Cardiac fibroblast (primary cell): ENCODE data around the gene DNPEP.

Experiments
- DNase-seq, 2 donors: peaks; one replicate each; pipeline versions ENCODE4 v3.0.0 to v3.0.0-alpha.2; 2010; ENCODE audit warnings: low read depth in 2 of 2
- H3K4me3 ChIP-seq, 2 donors: replicated peaks in 1 of 2; 1 replicate in 1 of 2; 2 replicates in 1 of 2; pipeline ENCODE4 v1.5.1; 2011; ENCODE audit warnings: low read depth in 2 of 2, low read length in 2 of 2, mild to moderate bottlenecking in 2 of 2, moderate library complexity in 1 of 2
- CTCF ChIP-seq: IDR thresholded peaks from one replicate; pipeline ENCODE4 v1.5.1; 2011; ENCODE audit warnings: low read depth, mild to moderate bottlenecking, low read length, inconsistent platforms

The DNPEP gene

GRCh38 chr2:219405958-219406860 lies 18.5 kb upstream of the DNPEP start:
- no peak overlapping the region for H3K4me3 ChIP-seq
- no peak for DNase-seq
- no peak for TF ChIP-seq CTCF

DNA sequence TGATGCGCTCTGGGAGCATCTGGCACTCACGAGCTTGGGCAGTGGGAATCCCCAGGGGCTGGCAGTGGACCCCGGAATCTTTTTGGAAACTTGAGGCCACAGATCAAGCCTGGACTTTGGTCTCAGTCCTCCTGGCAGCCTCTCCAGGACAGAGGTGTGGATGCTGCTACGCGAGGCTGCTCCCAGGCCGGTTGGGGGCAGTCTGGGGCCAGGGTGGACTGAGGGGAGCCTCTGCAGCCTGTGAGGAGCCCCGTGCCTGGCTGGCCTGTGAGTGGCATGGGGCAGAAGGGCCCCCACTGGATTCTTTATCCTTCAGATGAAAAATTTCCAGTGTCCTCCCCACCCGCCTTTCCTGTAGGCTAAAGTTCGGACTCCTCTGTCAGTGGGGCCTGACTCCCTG lies 17.7 kb upstream of the DNPEP start:
- DNase-seq: peak in 1 of 2 donors; percentile 30
- no peak overlapping the region for H3K4me3 ChIP-seq
- TF ChIP-seq CTCF: no peak

GRCh38 chr2:219404954-219405353 lies 17.2 kb upstream of the DNPEP start:
- H3K4me3 ChIP-seq: no peak overlapping the region
- no peak for DNase-seq
- TF ChIP-seq CTCF: no peak

DNA sequence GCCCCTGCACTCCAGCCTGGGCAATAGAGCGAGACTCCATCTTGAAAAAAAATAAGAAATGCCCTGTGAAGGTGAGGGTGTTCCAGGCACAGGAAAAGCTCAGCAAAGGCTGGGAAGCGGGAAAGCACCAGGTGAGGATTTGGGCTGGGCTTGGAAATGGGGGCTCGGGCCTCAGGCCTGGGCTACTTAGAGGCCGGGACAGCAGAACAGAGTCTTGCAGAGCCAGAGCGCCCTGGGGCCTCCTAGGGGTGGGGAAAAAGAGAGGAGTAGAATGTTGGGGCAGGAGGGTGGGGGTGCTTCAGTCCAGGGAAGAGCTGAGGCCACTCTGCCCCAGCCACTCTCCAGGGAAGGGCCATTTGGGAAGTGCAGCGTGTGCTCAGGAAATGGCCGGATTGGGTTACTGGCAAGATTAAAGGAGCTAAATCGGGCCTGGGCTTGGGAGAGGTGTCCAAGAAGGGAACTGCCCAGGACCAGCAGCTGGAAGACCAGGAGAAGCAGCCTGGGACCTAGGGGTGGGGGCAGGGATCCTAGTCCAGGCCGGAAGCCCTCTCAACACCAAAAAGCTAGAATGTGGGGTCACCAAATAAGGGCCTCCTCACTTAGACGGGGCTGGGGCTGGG lies 16.7 kb upstream of the DNPEP start:
- peak in 1 of 2 donors; percentile 29 for DNase-seq
- H3K4me3 ChIP-seq: no peak overlapping the region
- no peak for TF ChIP-seq CTCF

GRCh38 chr2:219403861-219404260 lies 16.1 kb upstream of the DNPEP start:
- no peak for DNase-seq
- TF ChIP-seq CTCF: no peak
- no peak overlapping the region for H3K4me3 ChIP-seq

DNA sequence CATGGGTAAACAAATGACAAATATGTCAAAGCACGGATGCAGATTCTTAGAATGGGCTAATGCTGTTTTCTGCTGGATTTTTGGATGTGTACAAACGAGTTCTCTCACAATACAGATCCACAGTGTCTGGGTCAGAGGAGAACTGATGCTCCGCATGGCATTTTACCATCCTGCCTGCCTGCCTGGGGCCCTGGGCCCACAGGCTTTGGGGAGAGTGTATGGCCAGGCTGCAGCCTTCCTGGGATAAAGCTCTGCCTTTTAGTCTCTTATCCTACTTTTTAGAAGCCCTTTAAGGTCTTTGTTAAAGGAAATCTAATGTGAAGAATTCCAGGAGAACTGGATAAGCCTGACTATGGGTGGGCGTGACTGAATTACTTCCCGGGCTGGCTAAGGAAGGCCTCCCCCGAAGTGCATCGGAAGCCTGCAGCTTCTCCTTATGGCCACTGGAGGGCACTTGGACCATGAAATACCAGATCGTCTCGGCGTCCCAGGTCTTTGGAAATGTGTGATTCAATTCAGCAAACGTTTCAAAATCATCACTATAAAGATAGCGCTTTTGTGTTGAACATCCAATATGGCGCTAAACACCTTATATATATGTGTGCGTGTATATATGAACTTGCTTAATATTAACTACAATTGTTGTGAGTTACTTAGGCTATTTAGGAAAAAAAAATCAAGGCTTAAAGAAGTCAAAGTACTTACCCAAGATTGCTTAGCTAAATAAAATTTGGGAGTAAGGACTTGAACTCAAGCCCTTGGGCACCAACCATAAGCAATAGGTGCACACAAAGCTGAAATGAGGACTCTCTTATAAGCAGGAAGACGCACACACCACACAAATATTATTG lies 15.2 kb upstream of the DNPEP start:
- H3K4me3 ChIP-seq: no peak overlapping the region
- peak; percentile 91 for DNase-seq
- peak; percentile 95 for TF ChIP-seq CTCF
